Adipocyte (in vitro differentiated cells): ENCODE measurements around the gene OR6K3.
"Not testable (repeated sequence)": the region's sequence is repeated elsewhere in the genome, so short reads cannot be mapped to it uniquely, and the experiment has no call there.

Source experiments
- DNase-seq: peaks from one replicate; pipeline ENCODE4 v3.0.0-alpha.2; 2015; ENCODE audit warnings: low read depth
- H3K27me3 ChIP-seq: replicated peaks from 2 replicates; pipeline ENCODE4 v1.7.0; 2013; ENCODE audit warnings: mild to moderate bottlenecking, low read length, moderate library complexity; ENCODE audit not compliant: control insufficient read depth, insufficient read depth
- H3K36me3 ChIP-seq: 2 replicates; pipeline ENCODE4 v1.7.0; 2013; ENCODE audit warnings: low read length, mild to moderate bottlenecking, moderate library complexity; ENCODE audit not compliant: control insufficient read depth, insufficient read depth, severe bottlenecking
- H3K4me1 ChIP-seq: 2 replicates; pipeline ENCODE4 v1.7.0; 2013; ENCODE audit warnings: mild to moderate bottlenecking, low read length, moderate library complexity; ENCODE audit not compliant: control insufficient read depth, insufficient read depth
- H3K4me3 ChIP-seq: 2 replicates; pipeline ENCODE4 v1.7.0; 2013; ENCODE audit warnings: mild to moderate bottlenecking, low read length, moderate library complexity
- H3K9ac ChIP-seq: 2 replicates; pipeline ENCODE4 v1.7.0; 2013; ENCODE audit warnings: mild to moderate bottlenecking, low read length, moderate library complexity
- H3K9me3 ChIP-seq: 2 replicates; pipeline ENCODE4 v1.7.0; 2013; ENCODE audit warnings: mild to moderate bottlenecking, low read length, moderate library complexity; ENCODE audit not compliant: control insufficient read depth

The OR6K3 gene

DNA sequence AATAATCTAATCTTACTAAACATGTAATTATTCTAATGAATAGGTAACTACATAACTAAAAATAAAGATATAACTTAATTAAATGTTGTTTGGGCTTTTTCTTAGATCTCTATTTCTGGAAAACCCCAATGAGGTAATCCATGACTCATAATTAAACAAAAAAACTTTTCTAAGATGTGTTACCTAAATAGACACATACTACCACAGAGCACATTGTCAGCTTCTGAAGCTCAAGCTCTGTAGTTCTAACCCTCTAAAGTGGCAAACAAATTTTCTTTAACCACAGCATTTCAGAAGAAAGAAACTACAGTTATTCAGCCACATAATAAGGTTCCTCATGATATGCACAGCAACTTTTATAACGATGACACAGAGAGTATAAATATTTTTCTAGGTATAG is 4.2 kb downstream of the OR6K3 start:
- no peaks in the 10 kb centered on the region for H3K9me3 ChIP-seq
- DNase-seq: no peak
- peaks cover 4% of the 10 kb centered on the region for H3K27me3 ChIP-seq
- no peaks in the 10 kb centered on the region for H3K4me1 ChIP-seq
- H3K4me3 ChIP-seq: no peak overlapping the region
- no peaks in the 10 kb centered on the region for H3K36me3 ChIP-seq
- no peak overlapping the region for H3K9ac ChIP-seq

DNA sequence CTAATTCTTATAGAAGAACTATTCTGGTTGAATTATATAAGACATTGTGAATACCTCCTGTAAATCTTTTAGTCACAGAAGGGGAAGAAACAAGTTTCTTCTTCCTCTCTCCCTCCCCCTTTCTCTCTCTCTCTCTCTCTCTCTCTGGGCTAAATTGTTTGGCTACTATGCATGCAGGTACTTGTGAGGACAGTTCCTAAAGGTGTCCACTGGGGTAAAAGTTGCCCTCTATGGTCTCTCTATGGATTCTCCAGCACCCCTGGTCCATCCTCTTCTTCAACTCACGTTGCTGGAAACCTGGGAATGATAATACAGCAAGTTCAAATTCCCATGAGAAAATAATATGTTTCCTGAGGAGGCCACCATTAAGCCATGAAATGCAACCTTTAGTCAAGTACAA is 5.8 kb downstream of the OR6K3 start:
- H3K9me3 ChIP-seq: no peaks in the 10 kb centered on the region
- DNase-seq: no peak
- H3K4me1 ChIP-seq: no peaks in the 10 kb centered on the region
- H3K27me3 ChIP-seq: peaks cover under 1% of the 10 kb centered on the region
- no peak overlapping the region for H3K4me3 ChIP-seq
- H3K9ac ChIP-seq: no peak overlapping the region
- no peaks in the 10 kb centered on the region for H3K36me3 ChIP-seq

DNA sequence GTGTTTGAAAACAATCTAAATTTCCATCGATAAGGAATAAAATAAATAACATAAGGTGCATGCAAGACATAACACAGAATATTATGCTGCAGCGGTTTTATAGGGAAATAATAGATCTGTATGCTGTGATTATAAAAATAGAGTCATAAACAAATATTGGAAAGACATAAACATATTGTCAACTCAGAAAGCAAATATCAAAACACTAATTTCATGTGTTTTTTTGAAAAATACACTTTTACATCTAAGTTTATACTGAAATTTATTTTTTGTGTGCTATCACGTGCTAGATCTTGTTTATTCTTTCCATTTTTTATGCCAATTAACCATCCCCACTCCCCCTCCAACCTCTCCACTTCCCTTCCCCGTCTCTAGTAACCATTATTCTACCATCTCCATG is 9.4 kb downstream of the OR6K3 start:
- Histone ChIP-seq H3K27me3 (no peaks in the 10 kb centered on the region), H3K36me3 (no peaks in the 10 kb centered on the region), H3K9ac (no peak overlapping the region), H3K4me3 (no peak overlapping the region), H3K4me1 (no peaks in the 10 kb centered on the region), H3K9me3 (no peaks in the 10 kb centered on the region)
- no peak for DNase-seq

DNA sequence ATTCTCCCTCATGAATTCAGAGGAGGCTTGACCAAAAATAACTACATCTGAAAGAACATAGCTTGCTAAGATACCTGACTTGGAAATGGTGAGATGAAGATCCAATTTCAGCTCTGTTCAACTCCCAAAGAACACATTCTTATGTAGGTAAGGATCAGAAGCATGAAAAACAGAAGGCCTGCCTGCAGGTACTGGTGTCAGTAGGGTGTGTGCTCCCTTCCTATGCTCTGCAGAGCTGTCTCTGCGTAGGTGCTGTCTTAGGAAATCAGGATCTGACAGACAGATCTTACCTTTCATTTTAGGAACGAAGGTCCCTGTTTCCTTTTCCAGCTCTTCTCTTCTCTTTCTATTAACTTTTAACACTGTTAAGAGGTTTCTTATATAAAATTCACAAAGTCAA is 14.4 kb downstream of the OR6K3 start:
- no peaks in the 10 kb centered on the region for H3K9me3 ChIP-seq
- DNase-seq: no peak
- H3K9ac ChIP-seq: no peak overlapping the region
- no peaks in the 10 kb centered on the region for H3K36me3 ChIP-seq
- no peak overlapping the region for H3K4me3 ChIP-seq
- H3K27me3 ChIP-seq: no peaks in the 10 kb centered on the region
- H3K4me1 ChIP-seq: no peaks in the 10 kb centered on the region

DNA sequence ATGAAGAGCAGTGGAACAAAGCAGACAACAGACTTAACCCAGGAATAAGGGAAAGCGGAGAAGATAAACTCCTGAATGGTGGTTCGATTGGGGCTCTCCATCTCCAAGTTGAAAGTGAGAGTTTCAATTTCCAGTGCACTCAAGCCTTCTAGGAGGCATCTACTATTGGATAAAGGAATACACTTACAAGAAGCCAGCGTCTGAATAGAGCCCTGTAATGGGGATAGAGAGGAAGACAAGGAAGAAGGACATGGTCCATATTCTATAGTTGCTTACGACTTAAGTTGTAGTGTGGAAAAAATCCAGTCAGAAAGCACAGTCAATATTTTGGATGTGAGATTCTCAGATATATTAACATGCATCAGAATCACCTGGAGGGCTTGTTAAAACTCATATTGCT is 20.0 kb downstream of the OR6K3 start, which contains the start of gene OR6K2:
OR6K2 (minus strand) TSS at position 101 of the 400 bp plus-strand sequence; CDS start at position 101, 0 bp downstream.
- Histone ChIP-seq H3K4me1 (no peaks in the 10 kb centered on the region), H3K27me3 (peaks cover 5% of the 10 kb centered on the region), H3K4me3 (no peak within 1 kb of the TSS), H3K9me3 (no peaks in the 10 kb centered on the region), H3K36me3 (no peaks in the 10 kb centered on the region), H3K9ac (no peak within 1 kb of the TSS)
- DNase-seq: no peak

DNA sequence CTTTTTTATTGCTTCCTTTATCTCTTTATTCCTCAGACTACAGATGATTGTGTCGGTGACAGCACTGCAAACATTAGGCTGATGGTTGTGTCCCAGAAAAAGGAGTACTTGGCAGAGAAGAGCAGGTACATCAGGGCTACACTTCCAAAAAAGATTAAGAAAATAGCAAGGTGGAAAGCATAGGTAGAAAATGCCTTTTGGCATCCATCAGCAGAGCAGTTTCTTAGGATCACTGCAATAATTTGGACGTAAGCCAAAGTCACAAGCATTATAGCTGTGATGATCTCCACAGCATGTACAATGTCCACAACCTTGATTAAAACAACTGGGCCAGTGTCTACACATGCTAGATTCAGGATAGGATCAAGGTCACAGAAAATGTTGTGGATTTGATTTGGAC is 25.9 kb downstream of the OR6K3 start:
- H3K27me3 ChIP-seq: peaks cover under 1% of the 10 kb centered on the region
- DNase-seq: no peak
- no peak overlapping the region for H3K4me3 ChIP-seq
- no peaks in the 10 kb centered on the region for H3K9me3 ChIP-seq
- H3K9ac ChIP-seq: no peak overlapping the region
- H3K4me1 ChIP-seq: no peaks in the 10 kb centered on the region
- no peaks in the 10 kb centered on the region for H3K36me3 ChIP-seq

DNA sequence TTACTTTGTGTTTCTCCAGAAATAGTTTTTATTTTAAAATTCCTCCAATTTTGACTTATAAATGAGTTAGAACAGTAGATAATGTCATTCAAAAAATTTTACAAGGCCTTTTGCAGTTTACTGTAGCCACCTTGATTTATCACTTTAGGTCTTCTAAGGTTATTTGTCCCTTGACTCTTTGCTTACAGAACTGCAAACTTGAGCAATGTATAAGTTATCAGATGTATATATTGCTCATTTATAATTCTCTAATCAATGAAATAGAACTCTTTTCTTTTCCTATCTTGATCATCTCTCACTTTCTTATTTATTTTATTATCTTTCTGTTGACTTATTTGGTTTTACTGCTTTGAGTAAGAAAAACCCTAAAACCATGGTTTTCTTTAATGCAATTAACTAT is 28.2 kb downstream of the OR6K3 start:
- no peak for DNase-seq
- Histone ChIP-seq H3K9me3 (no peaks in the 10 kb centered on the region), H3K36me3 (no peaks in the 10 kb centered on the region), H3K4me1 (no peaks in the 10 kb centered on the region), H3K9ac (no peak overlapping the region), H3K27me3 (no peaks in the 10 kb centered on the region), H3K4me3 (no peak overlapping the region)

DNA sequence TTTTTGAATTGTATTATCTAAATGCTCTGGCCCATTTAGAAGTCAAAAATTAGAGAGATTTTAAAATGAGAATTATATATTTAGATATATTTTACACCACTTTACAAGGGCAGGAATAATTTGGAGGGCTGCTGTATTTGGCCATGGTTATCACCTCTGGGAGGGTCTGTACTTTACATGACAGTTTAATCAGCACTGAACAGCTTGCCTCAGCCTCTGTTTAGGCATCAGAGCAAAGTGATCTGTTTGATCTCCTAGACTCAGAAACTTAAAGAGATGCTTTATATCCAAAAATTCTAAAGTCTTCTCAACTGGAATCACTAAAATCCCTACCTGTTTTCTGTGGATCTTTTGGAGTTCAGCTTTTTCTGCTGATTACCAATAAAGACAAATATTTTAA is 28.6 kb downstream of the OR6K3 start:
- no peak overlapping the region for H3K4me3 ChIP-seq
- no peak overlapping the region for H3K9ac ChIP-seq
- H3K4me1 ChIP-seq: no peaks in the 10 kb centered on the region
- no peak for DNase-seq
- H3K27me3 ChIP-seq: no peaks in the 10 kb centered on the region
- H3K9me3 ChIP-seq: no peaks in the 10 kb centered on the region
- H3K36me3 ChIP-seq: no peaks in the 10 kb centered on the region

DNA sequence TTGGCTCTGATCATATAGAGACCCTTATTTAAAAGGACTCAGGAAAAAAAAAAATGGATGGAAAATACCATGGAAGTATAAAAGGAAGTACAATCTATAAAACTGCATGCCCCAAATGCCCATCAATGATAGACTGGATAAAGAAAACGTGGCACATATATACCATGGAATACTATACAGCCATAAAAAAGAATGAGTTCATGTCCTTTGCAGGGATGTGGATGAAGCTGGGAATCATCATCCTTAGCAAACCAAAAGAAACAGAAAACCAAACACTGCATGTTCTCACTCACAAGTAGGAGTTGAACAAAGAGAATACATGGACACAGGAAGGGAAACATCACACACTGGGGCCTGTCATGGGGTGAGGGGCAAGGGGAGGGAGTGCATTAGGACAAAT is 29.4 kb downstream of the OR6K3 start:
- H3K36me3 ChIP-seq, H3K4me3 ChIP-seq, DNase-seq, H3K9me3 ChIP-seq, H3K4me1 ChIP-seq, H3K9ac ChIP-seq, H3K27me3 ChIP-seq: not testable (repeated sequence)

DNA sequence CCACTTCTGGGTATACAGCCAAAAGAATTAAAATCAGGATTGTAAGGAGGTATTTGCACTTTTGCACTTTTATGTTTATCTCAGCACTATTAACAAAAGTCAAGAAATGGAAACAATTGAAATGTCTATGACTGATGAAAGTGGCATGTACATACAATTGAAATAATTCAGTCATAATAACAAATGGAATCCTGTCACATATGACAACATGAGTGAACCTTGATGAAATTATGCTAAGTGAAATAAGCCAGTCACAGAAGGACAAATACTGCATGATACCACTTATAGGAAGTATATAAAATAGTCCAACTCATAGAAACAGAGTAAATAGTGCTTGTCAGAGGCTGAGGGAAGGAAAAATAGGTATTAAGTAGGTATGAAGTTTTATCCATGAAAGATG is 30.6 kb downstream of the OR6K3 start:
- Histone ChIP-seq H3K9me3 (no peaks in the 10 kb centered on the region), H3K4me3 (no peak overlapping the region), H3K9ac (no peak overlapping the region), H3K4me1 (peaks cover 5% of the 10 kb centered on the region), H3K36me3 (no peaks in the 10 kb centered on the region), H3K27me3 (no peaks in the 10 kb centered on the region)
- no peak for DNase-seq

DNA sequence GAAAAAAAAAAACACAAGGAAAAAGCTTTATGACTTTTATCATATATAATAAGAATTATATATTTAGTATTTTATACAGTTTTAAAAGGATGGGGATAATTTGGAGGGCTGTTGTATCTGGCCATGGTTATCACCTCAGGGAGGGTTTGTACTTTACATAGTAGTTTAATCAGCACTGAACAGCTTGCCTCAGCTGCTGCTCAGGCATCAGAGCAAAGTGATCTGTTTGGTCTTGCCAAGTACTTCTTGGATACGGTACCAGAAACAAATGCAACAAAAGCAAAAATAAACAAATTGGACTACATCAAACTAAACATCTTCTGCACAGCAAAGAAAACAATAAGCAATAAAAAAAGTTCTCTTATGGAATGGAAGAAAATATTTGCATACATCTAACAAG is 31.4 kb downstream of the OR6K3 start:
- no peak for DNase-seq
- no peaks in the 10 kb centered on the region for H3K9me3 ChIP-seq
- no peak overlapping the region for H3K4me3 ChIP-seq
- peaks cover 5% of the 10 kb centered on the region for H3K4me1 ChIP-seq
- H3K27me3 ChIP-seq: no peaks in the 10 kb centered on the region
- H3K9ac ChIP-seq: no peak overlapping the region
- no peaks in the 10 kb centered on the region for H3K36me3 ChIP-seq

DNA sequence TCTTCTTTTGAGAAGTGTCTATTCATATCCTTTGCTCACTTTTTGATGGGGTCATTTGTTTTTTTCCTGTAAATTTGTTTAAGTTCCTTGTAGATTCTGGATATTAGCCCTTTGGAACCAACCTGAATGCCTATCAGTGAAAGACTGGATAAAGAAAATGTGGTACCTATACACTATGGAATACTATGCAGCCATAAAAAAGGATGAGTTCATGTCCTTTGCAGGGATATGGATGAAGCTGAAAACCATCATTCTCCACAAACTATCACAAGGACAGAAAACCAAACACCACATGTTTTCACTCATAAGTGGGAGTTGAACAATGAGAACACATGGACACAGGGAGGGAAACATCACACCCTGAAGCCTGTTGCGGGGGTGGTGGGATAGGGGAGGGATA is 32.2 kb downstream of the OR6K3 start:
- H3K27me3 ChIP-seq, H3K4me1 ChIP-seq, H3K9ac ChIP-seq, H3K9me3 ChIP-seq, H3K4me3 ChIP-seq, DNase-seq, H3K36me3 ChIP-seq: not testable (repeated sequence)
